HG03175 (cell line): ENCODE data around the gene CDH8.
"Not testable (repeated sequence)": the region's sequence is repeated elsewhere in the genome, so short reads cannot be mapped to it uniquely, and the experiment has no call there.

ENCODE experiments used
- ATAC-seq: cut with Tn5 transposase; IDR thresholded peaks from one replicate; pipeline ENCODE4 v1.9.1; 2021; ENCODE audit warnings: mild to moderate bottlenecking, moderate library complexity; ENCODE audit not compliant: unreplicated experiment

Gene CDH8

DNA sequence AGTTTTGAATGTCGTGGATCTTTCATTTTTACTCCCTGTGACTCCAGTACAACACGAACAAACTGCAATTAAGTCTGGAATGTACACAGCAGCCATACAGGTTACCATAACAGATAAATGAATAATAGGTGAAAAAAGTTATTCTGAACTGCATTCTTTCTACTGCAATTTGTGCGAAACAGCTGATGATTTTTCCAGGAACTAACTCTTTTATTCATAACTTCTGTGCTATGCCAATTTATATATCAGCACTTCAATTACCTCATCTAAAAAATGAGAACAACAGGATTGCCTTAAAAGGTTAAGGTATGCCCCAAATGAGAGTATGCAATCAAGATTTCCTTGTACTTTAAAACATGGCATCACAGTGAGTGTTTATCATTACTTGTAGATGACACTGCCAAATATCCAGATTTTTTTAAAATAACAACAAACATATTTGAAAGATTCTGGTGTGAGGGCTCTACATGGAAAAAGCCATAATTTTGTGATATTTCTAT is 238.9 kb downstream of the CDH8 start:
- ATAC-seq: no peak

DNA sequence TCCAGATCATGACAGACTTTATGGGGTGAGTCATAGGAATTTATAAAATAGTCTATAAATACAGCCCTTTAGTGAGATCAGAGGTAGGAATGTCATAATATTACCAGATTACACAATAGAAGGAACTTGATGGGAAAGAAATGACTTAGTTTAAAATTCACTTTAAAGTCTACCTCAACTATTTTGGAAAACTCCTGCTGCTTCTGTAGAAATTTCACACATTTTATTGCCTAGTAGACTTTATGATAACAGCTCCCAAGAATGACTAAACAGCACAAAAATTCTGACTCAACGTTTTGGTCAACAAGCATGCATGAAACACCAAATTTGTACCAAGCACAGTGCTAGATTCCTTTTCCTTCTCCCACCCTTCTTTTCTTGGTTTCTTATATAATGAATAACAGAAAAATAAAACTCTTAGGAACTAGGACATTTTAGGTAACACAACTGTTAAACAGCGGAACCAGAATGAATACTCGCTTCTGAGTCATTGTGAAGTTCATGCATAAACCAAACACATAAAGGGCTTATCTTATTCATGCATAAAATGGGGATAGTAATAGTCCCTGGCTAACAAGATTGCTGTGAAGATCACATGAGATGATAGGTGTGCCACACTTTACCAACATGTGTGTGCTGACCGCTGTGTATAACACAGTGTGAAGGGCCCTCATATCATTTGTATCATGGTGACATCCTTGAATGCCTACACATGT is 243.9 kb downstream of the CDH8 start:
- ATAC-seq: no peak

DNA sequence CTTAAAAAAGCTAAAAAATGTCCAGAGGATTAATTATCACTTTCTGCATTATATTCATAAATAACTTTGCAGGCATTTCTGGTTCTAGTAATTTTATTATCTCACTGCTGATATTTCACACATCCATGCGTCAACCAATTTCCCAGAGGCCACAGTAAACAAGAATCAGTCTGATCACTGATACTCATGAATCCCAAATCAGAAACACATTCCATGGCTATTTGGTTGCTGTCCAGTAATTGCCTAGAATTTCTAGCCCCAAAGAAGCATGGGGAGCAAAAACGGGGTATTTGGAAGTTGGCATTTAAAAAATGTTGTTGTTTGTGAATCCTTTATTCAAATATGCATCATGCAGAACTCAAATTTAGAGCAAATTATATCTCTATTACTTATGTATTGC is 244.8 kb downstream of the CDH8 start:
- no peak for ATAC-seq

DNA sequence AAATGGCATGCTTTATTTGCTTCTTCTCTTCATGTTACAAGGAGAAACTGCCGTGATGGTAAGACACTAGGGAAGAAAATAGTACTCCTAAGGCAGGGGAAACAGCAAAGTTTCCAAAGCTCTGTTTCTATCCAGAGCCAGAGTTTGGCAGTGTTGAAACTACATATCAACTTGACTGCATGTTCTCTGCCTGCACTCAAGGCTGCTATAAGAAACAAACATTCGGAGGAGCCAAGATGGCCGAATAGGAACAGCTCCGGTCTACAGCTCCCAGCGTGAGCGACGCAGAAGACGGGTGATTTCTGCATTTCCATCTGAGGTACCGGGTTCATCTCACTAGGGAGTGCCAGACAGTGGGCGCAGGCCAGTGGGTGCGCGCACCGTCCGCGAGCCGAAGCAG is 254.4 kb downstream of the CDH8 start:
- ATAC-seq: not testable (repeated sequence)

DNA sequence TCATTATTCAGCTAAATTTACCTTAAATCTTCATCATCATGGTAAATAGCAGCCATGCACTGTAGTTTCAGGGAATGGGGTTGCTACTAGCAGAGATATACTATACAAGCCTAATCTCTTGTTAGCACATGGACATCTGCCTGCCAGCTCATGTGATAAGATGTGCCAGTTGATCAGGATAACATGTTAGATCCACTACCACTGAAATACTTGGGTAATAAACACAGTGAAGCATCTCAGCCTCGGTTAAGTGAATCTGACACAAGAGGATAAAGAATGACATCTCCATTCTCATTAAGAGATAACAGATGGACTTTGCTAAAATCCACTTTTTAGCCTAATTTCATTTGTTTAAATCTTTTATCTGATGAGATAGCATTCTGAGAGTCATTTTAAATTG is 256.1 kb downstream of the CDH8 start:
- no peak for ATAC-seq

DNA sequence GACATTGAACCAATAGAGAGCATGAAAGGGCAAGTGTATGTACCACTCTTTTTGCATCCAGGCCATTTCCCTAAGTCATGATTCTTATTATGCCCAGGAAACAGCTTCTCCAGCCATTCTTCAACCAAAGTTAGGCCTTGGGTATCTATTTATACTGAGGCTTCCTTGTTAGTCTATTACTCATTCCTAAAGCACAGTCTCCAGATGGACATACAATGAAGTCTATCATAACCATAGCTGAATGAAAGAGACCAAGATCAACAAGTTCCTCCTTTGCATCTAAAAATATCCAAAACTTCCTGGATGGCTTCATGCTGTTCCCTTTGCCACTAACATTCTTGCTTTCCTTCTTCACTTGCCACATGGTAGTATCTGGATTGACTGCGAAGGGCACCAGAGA is 265.9 kb downstream of the CDH8 start:
- ATAC-seq: no peak

DNA sequence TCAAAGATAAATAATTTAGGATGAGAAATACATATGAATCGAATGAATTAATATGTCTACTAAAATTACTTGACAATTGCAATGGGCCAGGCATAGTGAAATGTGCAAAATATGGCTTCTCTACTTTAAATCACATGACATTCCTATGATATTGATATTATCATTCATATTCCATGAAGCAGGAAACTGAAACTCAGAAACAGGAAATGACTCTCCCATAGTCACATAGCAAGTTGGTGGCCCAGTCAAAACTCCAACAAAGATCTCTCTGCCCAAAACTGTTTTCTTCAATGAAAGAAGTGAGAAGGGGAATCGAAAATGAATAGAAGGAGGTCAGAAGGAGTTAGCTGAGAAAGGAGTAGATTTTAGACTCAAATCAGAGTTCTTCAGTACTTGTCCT is 272.2 kb downstream of the CDH8 start:
- no peak for ATAC-seq

DNA sequence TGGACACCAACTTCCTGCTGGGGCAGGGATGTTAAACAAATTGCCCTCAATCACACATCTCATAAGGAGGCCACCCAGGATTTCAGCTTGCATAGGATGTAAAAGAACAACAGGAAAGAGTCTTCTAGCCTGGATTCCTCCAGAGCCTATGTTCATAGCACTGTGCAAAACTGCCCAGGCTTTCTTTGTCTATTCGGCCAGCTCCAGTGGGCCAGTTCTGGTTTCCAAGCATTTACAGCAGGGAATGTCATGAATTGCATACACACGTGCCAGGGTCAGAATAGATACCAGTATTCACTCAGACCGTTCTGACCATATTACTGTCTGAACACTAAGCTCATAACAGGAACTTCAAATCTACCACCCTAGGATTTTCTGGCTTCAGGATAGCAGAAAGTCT is 273.2 kb downstream of the CDH8 start:
- no peak for ATAC-seq

DNA sequence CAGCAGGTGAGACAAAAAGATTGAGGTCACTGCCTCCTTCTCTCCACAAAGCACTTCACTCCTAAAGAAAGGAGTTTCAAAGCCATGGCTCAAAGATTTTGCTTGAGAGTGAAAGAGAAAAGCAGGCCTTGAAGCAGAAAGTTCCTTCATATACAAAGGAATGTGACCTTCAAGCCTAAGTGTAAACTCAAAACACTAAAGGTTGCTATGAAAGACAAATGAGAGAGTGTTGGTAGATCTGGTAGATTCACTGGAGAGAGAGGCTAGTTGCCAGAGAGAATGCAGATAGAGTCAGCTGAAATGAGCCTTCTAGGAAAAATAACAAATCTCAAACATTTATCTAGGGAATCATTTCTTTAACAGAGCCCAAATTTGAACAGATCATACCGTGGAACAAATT is 305.2 kb downstream of the CDH8 start:
- no peak for ATAC-seq

DNA sequence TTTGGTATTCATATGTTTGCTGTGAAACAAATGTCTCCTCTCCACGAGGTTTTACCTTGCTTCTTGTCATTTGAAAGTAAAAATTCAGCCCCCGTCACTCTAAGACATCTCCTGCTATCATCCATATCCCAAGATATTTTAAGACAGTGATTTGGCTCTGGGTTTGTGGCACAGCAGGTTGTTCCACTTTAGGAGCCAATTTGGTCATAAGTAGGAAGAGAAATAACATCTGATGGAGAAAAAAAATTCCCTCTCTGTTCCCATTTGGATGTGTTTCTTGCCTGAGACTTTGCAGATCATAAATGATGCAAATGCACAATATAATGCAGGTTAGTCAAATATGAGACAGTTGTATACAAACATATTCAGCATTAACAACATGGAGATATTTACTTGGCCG is 309.5 kb downstream of the CDH8 start:
- ATAC-seq: no peak

DNA sequence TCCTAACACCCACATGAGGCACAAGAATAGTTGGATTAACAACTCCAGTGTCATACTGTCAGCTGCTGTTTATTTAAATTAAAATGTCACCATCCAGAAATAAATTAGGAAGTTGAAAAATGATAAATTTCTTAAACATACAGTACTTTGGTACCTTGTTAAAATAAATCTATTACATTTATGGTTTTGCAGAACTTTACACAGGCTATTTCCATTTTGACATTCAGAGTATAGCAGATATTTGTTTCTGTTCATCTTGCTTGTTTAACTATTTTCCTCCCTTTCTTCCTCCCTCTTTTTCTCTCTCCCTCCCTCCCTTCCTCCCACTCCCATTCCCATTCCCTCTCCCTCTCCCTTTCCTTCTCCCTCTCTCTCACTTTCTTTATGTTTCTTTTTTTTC is 310.1 kb downstream of the CDH8 start:
- no peak for ATAC-seq

DNA sequence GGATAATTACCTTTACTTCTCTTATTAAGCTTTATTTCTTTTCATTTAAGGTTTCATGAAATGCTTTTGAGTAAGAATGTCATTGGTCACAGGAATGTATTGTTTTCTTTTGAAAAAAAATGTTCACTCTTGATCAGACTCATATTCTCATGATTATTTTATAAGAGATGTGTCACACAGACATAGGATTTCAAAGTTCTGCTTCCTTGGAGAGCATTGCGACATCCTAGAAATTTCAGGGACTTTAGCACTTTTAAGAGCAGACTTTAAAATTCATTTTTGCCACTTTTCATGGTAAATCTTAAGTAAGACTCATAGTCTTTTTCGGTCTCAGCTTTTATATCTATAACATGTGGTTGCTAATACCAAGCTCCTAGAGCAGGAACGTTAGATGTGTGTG is 314.7 kb downstream of the CDH8 start:
- ATAC-seq: no peak

DNA sequence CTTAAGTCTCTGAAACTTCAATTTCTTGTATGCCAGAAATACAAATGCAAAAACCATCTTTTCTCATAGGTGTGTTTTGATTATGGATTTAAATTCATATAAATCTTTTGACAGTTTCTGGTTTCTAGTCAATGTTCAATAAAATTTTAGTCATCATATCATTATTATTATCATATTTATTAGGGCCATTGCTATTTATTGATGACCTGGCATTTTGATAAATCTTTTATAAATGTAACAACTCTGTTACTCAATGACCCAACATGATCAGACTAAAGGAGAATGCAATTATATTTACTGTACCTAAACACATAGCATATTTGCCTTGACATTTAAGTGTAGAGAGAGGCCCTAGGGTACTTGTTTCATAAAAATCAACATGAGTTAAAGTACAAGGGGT is 320.8 kb downstream of the CDH8 start:
- no peak for ATAC-seq

DNA sequence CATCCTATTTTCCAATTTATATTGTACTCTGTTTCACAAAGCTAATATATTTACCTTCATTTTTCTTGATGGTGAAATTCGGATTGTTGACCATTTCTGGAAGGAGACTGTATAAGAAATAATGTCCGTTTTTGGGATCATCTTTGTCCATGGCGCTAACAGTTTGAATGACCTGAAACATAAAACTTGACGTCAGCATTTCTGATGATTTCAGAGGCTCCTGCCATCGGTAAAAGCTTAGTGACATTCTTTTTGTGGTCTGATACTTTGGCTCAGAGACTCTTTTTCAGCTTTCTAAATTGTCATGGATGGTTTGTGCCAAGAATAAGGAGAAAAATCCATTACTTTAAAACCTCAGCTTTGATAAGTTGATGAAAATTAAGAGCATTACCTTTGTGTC is 322.5 kb downstream of the CDH8 start:
- ATAC-seq: no peak

DNA sequence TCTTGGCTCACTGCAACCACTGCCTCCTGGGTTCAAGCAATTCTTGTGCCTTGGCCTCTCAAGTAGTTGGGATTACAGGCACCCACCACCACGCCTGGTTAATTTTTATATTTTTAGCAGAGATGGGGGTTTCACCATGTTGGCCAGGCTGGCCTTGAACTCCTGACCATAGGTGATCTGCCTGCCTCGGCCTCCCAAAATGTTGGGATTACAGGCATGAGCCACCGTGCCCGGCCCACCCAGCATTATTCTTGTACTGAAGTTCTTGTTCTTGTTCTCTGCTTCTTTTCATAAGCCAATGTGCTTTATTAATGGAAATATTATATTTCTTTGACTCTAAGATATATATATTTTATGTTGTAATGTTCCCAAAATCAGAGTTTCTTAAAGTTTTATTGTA is 336.6 kb downstream of the CDH8 start:
- not testable (repeated sequence) for ATAC-seq

DNA sequence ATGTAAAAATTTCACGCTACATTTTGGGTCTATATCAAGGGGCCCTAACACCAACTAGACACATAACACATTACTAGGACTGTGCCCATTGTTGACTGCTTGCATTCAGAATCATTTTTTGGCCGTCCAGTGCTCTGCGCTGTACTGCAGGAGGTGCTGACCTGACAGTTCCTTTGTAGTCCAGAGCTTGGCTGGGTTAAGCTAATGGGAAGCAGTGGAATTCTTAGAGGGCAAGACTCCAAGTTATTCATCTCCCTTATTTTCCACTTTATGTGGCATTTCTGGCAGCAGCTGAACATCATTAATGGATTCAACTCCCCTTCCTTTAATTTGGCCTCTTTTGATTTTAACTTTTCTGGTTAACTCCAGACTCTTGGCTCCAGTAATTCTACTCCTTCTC is 351.7 kb downstream of the CDH8 start:
- no peak for ATAC-seq

DNA sequence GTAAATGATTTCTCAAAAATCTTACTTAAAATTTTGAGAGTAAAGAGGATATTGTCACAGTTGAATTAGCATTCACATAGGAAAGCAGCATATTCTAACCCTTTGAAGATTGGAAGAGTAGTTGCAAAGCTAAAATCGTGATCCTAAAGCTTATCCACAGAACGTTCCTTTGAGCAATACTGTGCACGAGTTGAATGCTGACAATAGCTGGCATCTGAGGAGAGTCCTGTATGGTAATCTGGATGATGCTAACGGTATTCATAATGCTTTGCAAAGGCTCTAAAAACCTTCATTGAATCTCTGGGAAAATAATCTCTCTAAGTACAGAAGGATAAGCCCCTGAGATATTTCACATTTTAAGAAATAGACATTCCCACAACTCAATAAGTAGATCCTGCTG is 354.6 kb downstream of the CDH8 start:
- no peak for ATAC-seq

DNA sequence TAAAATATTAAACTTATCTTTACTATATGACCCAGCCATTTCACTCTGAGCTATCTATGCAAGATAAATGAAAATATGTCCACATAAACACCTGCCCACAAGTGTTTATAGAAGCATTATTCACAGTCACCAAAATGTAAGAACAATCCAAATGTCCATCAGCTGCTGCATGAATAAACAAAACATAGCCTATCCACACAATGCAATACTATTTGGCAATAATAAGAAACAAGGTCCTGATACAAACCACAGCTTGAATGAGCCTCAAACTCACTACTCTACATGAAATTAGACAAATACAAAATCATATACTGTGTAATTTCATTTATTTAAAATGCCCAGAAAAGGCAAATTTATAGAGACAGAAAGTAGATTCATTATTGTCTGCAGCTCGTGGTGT is 355.1 kb downstream of the CDH8 start:
- ATAC-seq: no peak

DNA sequence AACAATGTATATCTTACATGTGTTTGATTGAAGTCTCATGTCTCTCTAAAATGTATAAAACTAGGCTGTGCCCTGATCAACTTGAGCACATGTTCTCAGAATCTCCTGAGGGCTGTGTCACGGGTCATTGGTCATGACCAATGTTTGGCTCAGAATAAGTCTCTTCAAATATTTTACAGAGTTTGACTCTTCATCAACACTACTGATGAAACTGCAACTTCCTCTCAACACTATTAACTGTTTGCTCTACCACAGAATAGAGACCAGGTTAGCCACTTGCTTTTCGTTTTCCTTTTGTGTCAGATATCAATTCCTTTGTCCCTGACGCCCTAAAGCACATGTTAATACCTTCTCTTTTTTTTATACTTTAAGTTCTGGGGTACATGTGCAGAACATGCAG is 358.1 kb downstream of the CDH8 start:
- no peak for ATAC-seq

DNA sequence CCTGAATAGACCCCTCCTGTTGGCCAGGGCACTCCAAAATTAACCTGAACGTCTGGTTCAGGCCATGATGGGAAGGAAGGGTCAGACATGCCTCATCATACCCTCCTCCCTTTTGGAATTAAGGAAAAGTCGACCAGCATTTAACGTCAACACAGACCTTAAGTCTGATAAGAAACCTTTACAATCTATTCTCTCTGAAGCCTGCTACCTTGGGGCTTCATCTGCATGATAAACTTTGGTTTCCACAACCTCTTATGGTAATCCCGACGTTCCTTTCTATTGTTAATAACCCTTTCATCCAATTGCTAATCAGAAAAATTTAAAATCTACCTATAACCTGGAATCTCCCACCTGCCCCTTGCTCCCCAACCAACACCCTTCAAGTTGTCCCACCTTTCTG is 358.5 kb downstream of the CDH8 start:
- ATAC-seq: no peak

DNA sequence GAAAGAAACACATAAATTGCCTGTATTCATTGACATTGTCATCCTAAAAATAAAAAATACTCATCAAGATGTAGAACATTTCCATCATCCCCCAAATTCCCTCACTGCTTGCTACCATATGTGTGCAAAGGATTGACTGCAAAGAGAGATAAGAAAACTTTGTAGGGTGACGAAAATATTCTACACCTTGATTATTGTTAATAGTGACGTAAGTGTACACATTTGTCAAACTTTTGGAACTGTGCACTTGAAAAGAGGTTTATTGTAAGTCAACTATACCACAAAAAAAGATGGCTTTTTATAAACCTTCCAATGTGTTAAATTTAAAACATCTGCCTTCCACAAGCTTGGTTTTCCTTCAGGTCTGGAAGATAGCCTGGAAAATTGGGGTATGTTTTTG is 359.5 kb downstream of the CDH8 start:
- ATAC-seq: no peak

DNA sequence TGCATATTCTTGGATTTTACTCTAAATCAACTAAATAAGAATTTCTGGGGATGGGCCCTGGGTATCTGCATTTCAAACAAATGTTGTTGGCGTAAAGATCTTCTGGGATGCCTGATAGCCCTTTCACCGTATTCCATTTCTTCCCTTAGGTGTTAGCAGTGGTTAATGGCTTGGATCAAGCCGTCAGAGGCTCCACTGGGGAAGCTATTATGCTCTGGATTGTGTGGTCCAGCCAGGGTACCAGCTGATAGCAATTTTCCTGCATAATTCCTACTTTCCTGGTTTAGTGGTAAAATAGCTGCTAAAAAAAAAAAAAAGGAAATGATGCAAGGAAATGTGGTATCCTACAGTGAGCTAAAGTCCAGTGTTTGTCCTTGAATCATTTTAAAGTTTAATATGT is 365.1 kb downstream of the CDH8 start:
- ATAC-seq: no peak

DNA sequence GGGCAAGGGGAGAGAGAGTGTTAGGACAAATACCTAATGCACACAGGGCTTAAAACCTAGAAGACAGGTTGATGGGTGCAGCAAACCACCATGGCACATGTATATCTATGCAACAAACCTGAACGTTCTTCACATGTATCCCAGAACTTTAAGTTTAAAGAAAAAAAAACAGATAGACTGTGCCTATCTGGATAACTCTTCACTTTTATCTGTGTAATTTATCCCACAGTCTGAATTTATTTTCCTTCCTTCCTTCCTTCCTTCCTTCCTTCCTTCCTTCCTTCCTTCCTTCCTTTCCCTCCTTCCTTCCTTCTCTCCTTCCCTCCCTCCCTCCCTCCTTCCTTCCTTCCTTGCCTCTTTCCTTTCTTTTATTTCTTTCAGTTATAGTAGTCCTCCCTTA is 370.7 kb downstream of the CDH8 start:
- ATAC-seq: no peak
